ENCODE results near the gene PHF21B.
"Not testable (repeated sequence)": the region's sequence is repeated elsewhere in the genome, so short reads cannot be mapped to it uniquely, and the experiment has no call there.

The PHF21B gene

GRCh38 chr22:44861245-44861644 is 148.6 kb downstream of the PHF21B start:
- no peak for DNase-seq

- no peak for DNase-seq
These were observed 149.5 kb downstream of the PHF21B start for GRCh38 chr22:44860311-44860710.

- no peak for DNase-seq
These were observed 150.2 kb downstream of the PHF21B start for GRCh38 chr22:44859641-44860040.

- not testable (repeated sequence) for DNase-seq
These were observed 151.0 kb downstream of the PHF21B start for GRCh38 chr22:44858819-44859218.

GRCh38 chr22:44855855-44856254 is 153.9 kb downstream of the PHF21B start:
- DNase-seq: no peak

GRCh38 chr22:44854641-44855040 is 155.2 kb downstream of the PHF21B start:
- peak; percentile 3 for DNase-seq

GRCh38 chr22:44850946-44851345 is 158.9 kb downstream of the PHF21B start:
- no peak for DNase-seq

- no peak for DNase-seq
These were observed 160.9 kb downstream of the PHF21B start for GRCh38 chr22:44848791-44849420.

GRCh38 chr22:44848296-44848741 is 161.5 kb downstream of the PHF21B start:
- no peak for DNase-seq

- no peak for DNase-seq
These were observed 161.9 kb downstream of the PHF21B start for GRCh38 chr22:44847892-44848291.

- DNase-seq: no peak
These were observed 162.4 kb downstream of the PHF21B start for GRCh38 chr22:44847380-44847779.

- DNase-seq: no peak
These were observed 163.0 kb downstream of the PHF21B start for GRCh38 chr22:44846726-44847275.

GRCh38 chr22:44845796-44846720 is 163.7 kb downstream of the PHF21B start:
- DNase-seq: no peak

- DNase-seq: no peak
These were observed 164.6 kb downstream of the PHF21B start for GRCh38 chr22:44845191-44845590.

- no peak for DNase-seq
These were observed 167.4 kb downstream of the PHF21B start for GRCh38 chr22:44842417-44842816.

- DNase-seq: no peak
These were observed 169.0 kb downstream of the PHF21B start for GRCh38 chr22:44840611-44841322.

GRCh38 chr22:44839721-44840120 is 170.1 kb downstream of the PHF21B start:
- no peak for DNase-seq

- no peak for DNase-seq
These were observed 170.7 kb downstream of the PHF21B start for GRCh38 chr22:44839061-44839460.

- DNase-seq: no peak
These were observed 171.3 kb downstream of the PHF21B start for GRCh38 chr22:44838316-44839016.

GRCh38 chr22:44837481-44837880 is 172.3 kb downstream of the PHF21B start:
- DNase-seq: no peak

GRCh38 chr22:44834065-44834464 is 175.7 kb downstream of the PHF21B start:
- DNase-seq: no peak

GRCh38 chr22:44831885-44832284 is 177.9 kb downstream of the PHF21B start:
- DNase-seq: no peak
